ENCODE results near the gene MAP7D1. TPM values are rescaled to one million over a fixed set of nuclear protein-coding genes. Genes with fewer than 3 reads are reported as not detected.

Gene MAP7D1
- total RNA-seq, 1 donor from 2014 or later: 114 TPM

DNA sequence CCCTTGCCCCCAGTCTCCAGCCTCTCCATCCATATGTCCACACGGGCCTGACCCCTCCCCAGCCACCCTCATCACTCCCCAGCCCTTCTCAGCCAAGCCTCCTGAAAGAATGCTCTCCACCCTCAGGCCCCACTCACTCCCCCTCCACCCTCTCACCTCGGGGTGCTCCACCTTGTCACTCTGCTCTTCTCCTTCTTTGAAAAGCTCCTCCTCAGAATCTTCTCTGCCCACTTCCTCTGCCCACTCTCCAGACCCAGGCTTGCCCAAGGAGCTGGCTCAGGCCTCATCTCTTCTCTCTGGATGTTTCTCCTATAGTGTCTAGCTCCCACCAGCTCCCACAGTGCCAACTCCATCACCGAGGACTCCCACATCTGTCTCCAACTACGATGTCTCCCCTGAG lies 44.8 kb upstream of the MAP7D1 start:
- Histone ChIP-seq H3K27ac (no peak overlapping the region), H3K4me1 (peaks cover 5% of the 10 kb centered on the region), H3K9me3 (no peaks in the 10 kb centered on the region), H3K27me3 (no peaks in the 10 kb centered on the region), H3K4me3 (no peak overlapping the region), H3K36me3 (no peaks in the 10 kb centered on the region)
- DNase-seq: no peak
- TF ChIP-seq, protein P1, sequence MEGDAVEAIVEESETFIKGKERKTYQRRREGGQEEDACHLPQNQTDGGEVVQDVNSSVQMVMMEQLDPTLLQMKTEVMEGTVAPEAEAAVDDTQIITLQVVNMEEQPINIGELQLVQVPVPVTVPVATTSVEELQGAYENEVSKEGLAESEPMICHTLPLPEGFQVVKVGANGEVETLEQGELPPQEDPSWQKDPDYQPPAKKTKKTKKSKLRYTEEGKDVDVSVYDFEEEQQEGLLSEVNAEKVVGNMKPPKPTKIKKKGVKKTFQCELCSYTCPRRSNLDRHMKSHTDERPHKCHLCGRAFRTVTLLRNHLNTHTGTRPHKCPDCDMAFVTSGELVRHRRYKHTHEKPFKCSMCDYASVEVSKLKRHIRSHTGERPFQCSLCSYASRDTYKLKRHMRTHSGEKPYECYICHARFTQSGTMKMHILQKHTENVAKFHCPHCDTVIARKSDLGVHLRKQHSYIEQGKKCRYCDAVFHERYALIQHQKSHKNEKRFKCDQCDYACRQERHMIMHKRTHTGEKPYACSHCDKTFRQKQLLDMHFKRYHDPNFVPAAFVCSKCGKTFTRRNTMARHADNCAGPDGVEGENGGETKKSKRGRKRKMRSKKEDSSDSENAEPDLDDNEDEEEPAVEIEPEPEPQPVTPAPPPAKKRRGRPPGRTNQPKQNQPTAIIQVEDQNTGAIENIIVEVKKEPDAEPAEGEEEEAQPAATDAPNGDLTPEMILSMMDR (IDR thresholded peaks at IDR 0.05): no peak
- intact Hi-C loops (cut with DNase I): no loop called here
- ATAC-seq: no peak

DNA sequence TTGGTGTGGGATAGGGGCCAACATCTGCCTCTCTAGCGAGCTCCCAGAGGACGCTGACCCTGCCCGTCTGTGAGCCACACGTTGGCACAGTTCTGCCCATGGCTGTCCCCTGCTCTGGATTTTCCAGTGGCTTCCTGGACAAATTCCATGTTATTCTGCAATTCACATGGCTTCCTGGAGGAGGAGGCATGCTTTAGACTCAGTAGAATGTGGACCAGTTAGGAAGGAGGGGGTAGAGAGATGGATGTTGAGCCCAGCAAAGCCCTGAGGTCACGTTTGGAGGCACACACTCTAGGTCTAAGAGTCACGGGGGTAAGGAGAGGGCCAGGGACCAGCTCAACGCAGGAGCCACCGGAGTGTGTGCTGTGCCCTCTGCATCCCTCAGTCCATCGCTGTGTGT lies 43.1 kb upstream of the MAP7D1 start:
- H3K4me3 ChIP-seq: no peak overlapping the region
- H3K27me3 ChIP-seq: no peaks in the 10 kb centered on the region
- H3K9me3 ChIP-seq: no peaks in the 10 kb centered on the region
- no peak for DNase-seq
- no peak for ATAC-seq
- peaks cover 5% of the 10 kb centered on the region for H3K4me1 ChIP-seq
- intact Hi-C loops (cut with DNase I): no loop called here
- no peaks in the 10 kb centered on the region for H3K36me3 ChIP-seq
- TF ChIP-seq, protein P1 (IDR thresholded peaks at IDR 0.05): no peak
- no peak overlapping the region for H3K27ac ChIP-seq

DNA sequence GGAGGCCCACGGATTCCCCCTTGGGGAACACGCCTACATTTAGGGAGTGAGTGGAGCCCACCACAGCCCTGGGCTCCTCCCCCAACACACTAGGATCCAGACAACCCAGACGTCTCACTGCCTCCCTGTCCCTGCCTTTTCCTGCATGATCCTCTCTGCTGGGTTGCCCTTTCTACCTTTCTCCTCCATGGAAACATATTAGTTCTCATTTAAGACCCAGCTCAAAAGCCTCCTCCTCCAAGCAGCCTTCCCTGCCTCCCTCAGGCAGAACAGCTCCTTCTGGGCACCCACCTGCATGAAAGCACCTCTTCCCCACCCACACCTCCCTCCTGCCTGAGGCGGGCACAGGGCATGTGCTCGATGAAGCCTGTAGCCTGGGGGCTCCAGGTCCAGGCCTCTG lies 41.6 kb upstream of the MAP7D1 start:
- H3K27ac ChIP-seq: no peak overlapping the region
- no peak for ATAC-seq
- intact Hi-C loops (cut with DNase I): no loop called here

DNA sequence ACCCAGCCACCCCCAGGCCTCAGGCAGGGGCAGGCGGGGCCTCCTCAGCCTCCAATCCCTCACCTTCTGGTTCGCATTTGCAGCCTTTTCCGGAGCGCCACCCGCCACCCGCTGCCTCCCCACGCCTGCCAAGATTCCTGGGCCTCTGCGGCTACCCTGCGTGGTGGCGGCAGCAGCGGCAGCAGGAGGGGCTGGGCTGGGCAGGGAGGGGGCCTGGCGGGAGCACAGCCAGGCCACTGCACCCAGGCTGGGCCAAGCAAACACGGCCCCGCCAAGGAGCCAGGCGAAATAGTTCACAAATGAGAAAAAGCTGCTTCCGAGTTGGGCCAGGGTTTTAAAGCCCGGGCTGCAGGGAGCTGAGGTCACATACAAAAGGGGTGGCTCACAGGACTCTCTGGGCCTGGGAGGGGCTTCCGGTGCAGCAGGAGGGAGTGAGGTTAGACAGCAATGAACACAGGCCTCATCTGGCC lies 40.7 kb upstream of the MAP7D1 start:
- TF ChIP-seq, protein P1 (IDR thresholded peaks at IDR 0.05): no peak
- H3K27ac ChIP-seq: peak overlapping the region; percentile 27
- no peaks in the 10 kb centered on the region for H3K36me3 ChIP-seq
- peaks cover 12% of the 10 kb centered on the region for H3K4me1 ChIP-seq
- no peaks in the 10 kb centered on the region for H3K9me3 ChIP-seq
- no peak overlapping the region for H3K4me3 ChIP-seq
- no peaks in the 10 kb centered on the region for H3K27me3 ChIP-seq
- DNase-seq: no peak
- ATAC-seq: peak; percentile 44
- intact Hi-C loops (cut with DNase I): no loop called here

More for the DNA sequence above, 41.6 kb upstream of the MAP7D1 start:
- Histone ChIP-seq H3K27me3 (no peaks in the 10 kb centered on the region), H3K4me3 (no peak overlapping the region), H3K4me1 (peaks cover 11% of the 10 kb centered on the region), H3K9me3 (no peaks in the 10 kb centered on the region), H3K36me3 (no peaks in the 10 kb centered on the region)
- no peak for DNase-seq
- TF ChIP-seq, protein P1 (IDR thresholded peaks at IDR 0.05): no peak

DNA sequence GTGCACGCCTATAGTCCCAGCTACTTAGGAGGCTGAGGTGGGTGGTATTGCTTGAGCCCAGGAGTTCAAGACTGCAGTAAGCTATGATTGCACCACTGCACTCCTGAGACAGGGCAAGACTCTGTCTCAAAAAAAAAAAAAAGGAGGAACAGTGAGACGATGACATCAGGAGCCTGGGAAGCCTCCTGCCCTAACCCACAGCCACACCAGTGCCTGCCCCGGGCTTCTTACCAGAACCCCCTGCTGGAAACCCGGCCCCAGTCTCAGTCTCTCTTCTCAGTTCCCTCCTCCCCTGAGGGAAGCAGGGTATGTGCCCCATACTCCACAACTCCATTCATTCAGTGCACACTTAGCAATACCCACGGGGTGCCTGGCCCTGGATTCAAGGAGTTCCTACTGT lies 40.0 kb upstream of the MAP7D1 start:
- ATAC-seq (peak; percentile 59), DNase-seq (no peak)
- Histone ChIP-seq H3K4me3 (no peak overlapping the region), H3K9me3 (no peaks in the 10 kb centered on the region), H3K36me3 (no peaks in the 10 kb centered on the region), H3K27me3 (no peaks in the 10 kb centered on the region), H3K27ac (no peak overlapping the region), H3K4me1 (peaks cover 12% of the 10 kb centered on the region)
- intact Hi-C loops (cut with DNase I): no loop called here
- TF ChIP-seq, protein P1 (IDR thresholded peaks at IDR 0.05): no peak

DNA sequence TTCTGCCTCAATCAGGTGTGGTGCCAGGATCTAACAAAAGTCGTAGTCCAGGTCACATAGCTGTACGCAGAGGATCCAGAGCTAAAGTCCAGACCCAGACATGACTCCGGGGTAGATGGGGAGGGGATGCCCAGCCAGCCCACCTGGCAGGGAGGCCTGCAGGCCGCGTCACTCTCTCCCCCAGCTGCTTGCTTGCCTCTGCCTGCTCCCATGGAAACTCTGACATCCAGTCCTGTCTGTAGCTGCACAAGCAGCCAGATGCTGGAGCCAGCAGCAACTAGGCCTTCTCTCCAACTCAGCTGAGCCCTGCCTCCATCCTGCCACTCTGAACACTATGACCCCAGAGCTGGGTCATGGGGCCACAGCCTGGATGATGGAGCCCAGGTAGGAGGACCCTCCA lies 39.1 kb upstream of the MAP7D1 start:
- DNase-seq (no peak), ATAC-seq (no peak)
- Histone ChIP-seq H3K4me3 (no peak overlapping the region), H3K27ac (no peak overlapping the region), H3K27me3 (no peaks in the 10 kb centered on the region), H3K36me3 (no peaks in the 10 kb centered on the region), H3K9me3 (no peaks in the 10 kb centered on the region), H3K4me1 (peaks cover 12% of the 10 kb centered on the region)
- TF ChIP-seq, protein P1 (IDR thresholded peaks at IDR 0.05): no peak
- intact Hi-C loops (cut with DNase I): no loop called here
